Posterior vena cava (tissue), 2 donors: Measurements from ENCODE around the gene POLD2. TPM values are rescaled to one million over a fixed set of nuclear protein-coding genes. Genes with fewer than 3 reads are reported as not detected.
A peak's percentile ranks its signal among the peaks of the same experiment; 100 is the strongest.

Source experiments
- DNase-seq: peaks from one replicate; pipeline ENCODE4 v3.0.0-alpha.2; 2020; ENCODE audit warnings: low spot score
- intact Hi-C, 2 donors: fragments of 100-400 bp; cut with DNase I; formaldehyde crosslinking; loops; one replicate each; pipeline versions ENCODE4 v1.14.1 to v1.14.2; 2022 to 2023
- total RNA-seq, 2 donors: library from RNA; stranded (reverse); fragmentation: NEBNext Ultra II Directional; extraction: Animal tissue kit (Norgen Biotek cat#: 25700); gene quantifications; one replicate each; pipeline ENCODE4 v1.2.1, GENCODE V29; 2021
- donor health status: DM: yes; HTN: yes; CAD: no.
- donor health status: DM: yes; HTN: yes; CAD: no.

The POLD2 gene
- total RNA-seq, 2 donors from 2014 or later = 39.9 to 60.0 TPM

DNA sequence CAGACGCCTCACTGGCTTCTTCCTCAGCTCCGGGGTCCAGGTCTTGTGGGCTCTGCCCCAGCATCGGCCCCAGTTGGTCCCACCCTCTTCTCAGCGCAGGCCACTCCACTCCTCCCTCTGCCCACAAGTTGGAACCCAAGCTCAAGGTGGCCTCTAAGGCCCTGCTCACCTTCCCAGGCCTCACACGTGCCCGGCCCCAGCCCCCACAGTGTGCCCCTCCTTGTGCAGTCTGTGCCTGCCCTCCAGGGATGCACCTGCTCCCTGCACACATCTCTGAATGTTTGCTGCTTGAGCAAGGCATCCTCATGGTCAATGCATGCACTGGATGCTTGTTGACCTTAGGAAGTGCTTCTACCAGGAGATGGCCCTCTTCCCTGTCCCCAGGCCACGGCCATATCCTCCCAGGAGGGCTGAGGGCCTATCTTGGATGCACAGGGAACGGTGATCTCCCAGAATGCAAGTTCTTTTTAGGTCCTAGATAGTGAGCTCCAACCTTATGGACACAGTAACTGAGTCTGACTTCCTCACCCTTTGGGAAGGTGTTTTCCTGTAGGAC, 26.9 kb downstream of the POLD2 start:
- no peak for DNase-seq
- intact Hi-C loops = no loop called here

GRCh38 chr7:44095781-44096180, 27.6 kb downstream of the POLD2 start:
- DNase-seq = no peak
- intact Hi-C loops = no loop called here

GRCh38 chr7:44094883-44095592, 28.3 kb downstream of the POLD2 start:
- DNase-seq = no peak
- intact Hi-C loops = no loop called here

DNA sequence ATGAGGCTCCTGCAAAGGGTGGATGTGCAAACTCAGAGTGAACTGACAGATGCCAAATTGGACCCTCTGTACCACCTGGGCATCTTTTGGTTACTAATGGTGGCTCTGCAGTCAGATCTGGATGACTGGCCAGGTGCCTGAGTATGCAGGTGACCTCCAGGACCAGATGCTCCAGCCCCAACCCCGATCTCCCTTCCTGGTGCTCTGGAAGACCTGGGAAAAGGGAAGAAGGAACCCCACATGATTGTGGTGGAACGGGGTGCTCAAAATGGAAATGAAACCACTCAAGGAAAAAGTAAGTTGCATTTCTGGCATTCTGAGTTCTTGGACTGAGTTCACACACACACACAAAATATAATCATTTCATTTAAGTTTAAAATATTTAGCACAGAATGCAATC, 29.0 kb downstream of the POLD2 start:
- no peak for DNase-seq
- intact Hi-C loops = no loop called here

- DNase-seq = no peak
- intact Hi-C loops = no loop called here
These were observed 30.2 kb downstream of the POLD2 start for GRCh38 chr7:44093102-44093641.

- intact Hi-C loops = no loop called here
- DNase-seq = peak; percentile 94
These were observed 35.2 kb downstream of the POLD2 start for GRCh38 chr7:44087911-44088838.

GRCh38 chr7:44086627-44087026, 36.7 kb downstream of the POLD2 start:
- intact Hi-C loops = no loop called here
- no peak for DNase-seq

DNA sequence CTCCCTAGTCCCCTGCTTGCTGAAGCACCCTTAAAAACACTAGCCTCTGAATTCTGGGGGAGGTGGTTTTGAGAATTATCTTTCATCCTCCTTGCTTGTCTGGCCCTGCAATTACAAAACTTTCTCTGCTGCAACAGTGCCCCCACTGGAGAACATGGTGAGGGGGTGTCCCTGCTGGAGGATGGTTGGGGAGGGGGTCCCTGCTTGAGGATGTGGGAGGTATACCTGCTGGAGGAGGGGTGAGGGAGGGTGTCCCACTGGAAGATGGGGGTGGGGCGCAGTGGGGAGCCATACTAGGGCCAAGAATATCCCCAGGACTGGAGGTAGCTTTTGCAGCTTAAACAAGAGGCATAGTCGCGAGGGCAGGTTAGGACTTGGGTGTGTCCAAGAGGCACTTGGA, 37.8 kb downstream of the POLD2 start:
- no peak for DNase-seq
- intact Hi-C loops = no loop called here

GRCh38 chr7:44084701-44085100, 38.6 kb downstream of the POLD2 start:
- intact Hi-C loops = no loop called here
- DNase-seq = no peak

DNA sequence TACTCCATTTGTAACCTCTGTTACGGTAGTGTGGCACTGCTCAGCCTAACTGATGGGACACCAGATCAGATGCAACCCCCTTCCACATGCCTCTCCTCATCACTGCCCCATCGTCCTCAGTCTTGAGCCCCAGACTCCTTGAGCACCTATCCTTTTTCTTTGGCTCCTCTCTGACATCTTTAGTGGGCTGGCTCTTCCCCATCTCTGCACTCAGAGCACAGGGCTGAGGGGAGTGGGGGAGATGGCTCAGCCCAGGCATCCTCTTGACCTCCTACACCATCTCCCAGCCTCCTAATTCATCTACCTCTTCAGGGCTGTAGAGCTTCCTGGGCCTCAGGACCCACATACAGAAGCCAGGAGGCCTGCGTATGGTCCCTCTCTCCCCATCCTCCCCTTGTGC, 39.6 kb downstream of the POLD2 start:
- DNase-seq = no peak
- intact Hi-C loops = no loop called here

DNA sequence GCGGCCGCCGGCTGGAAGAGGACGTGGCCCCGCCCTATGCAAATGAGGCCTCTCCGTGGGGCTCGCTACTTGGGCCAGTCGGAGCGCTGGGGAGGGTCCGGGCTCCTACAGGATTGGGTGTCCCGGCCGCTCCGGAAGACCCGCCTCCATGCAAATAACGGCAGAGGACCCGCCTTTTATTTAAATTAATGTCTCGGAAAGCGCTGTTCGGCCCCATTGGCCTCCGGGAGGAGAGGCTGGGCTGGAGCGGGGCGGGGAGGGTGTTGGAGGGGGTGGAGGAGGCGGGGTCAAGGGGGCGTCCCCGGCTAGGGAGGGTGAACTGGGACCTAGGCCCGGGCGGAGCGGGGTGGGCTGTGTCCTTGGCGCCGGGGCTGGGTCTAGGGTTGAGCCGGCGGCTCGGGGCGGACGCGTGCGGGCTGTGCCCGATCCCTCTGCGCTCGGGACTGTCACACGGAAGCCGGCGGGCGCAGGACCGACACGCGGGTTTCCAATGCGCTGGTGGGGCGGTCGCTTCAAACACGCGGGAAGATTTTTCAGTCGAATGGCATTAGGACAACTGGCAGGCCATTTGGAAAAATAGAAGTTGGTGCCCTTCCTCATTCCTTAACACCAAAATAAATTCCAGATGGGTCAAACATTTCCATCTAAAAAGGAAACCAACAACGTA, 40.7 kb downstream of the POLD2 start:
- intact Hi-C loops = no loop called here
- peak; percentile 100 for DNase-seq

DNA sequence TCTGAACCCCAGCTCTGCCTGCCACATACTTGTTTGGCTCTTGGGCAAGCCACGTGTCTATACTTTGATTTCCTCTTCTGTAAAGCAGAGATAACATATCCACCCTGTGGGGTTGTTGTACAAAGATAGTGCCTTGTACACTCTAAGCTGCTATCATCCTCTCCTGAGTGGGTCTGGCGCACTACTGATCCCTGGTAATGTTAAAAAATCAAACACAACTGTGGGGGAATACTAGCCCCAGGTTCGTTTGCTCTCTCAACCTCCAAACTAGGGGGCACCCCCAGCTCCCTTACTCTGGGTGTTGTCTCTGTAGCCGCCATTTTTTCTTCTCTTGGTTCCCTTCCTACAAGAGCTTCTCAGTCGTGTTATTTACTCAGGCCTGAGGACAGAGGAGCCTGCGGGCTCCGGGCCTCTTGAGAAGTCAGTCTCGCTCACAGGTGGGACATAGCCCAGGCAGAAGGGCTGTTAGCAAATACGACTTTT, 42.0 kb downstream of the POLD2 start:
- DNase-seq = no peak
- intact Hi-C loops = no loop called here

- DNase-seq = no peak
- intact Hi-C loops = no loop called here
These were observed 42.6 kb downstream of the POLD2 start for GRCh38 chr7:44080686-44081265.

DNA sequence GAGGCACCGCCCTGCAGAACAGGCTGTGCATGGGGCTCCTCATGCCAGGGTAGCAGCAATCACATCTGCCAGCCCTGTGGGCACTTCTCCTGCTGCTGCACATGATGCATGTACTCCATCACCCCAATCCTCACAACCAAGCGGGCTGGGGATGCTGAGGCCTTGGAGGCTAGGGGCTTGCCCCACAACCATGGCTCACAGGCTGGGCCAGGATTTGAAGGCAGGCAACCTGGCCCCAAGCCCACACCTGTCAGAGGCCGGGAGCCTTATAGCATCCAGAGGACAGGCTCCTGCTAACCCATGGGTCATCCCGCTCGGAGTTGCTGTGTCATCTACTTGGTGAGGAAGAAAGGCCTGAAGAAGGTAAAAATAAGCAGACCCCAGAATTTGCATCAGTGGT, 43.2 kb downstream of the POLD2 start:
- intact Hi-C loops = no loop called here

GRCh38 chr7:44079331-44080021, 43.9 kb downstream of the POLD2 start:
- intact Hi-C loops = loop anchor here (5.0 kb wide), 2 partner anchors 33 to 113 kb away; no protein-coding TSS in a partner anchor
- peak; percentile 77 for DNase-seq

More for the DNA sequence above, 43.2 kb downstream of the POLD2 start:
- peak; percentile 35 for DNase-seq

- peak; percentile 41 for DNase-seq
These were observed 44.8 kb downstream of the POLD2 start for GRCh38 chr7:44078521-44078920.

DNA sequence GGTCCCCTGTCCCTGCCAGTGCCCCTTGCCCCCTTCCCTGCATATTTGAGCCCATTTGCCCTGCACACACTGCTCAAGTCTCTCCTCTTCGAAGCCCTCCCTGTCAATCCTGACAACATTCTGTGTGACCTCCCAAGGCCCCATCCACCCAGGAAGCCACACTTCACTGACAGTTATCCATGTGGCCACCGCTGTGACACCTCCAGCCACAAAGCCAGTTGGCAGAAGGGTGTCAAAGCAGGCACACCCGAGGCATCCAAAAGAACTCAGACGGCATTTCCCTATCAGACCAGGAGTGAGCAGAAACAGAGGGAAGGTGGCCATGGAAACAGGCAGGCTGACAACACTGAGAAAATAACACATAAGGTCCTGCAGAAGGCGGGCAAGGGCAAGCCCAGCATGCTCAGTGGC, 45.7 kb downstream of the POLD2 start:
- intact Hi-C loops = loop anchor here (5.0 kb wide), 2 partner anchors 35 to 115 kb away; no protein-coding TSS in a partner anchor
- DNase-seq = peak; percentile 61

More at GRCh38 chr7:44078521-44078920, 44.8 kb downstream of the POLD2 start:
- intact Hi-C loops = loop anchor here (5.0 kb wide), 2 partner anchors 34 to 114 kb away; no protein-coding TSS in a partner anchor

DNA sequence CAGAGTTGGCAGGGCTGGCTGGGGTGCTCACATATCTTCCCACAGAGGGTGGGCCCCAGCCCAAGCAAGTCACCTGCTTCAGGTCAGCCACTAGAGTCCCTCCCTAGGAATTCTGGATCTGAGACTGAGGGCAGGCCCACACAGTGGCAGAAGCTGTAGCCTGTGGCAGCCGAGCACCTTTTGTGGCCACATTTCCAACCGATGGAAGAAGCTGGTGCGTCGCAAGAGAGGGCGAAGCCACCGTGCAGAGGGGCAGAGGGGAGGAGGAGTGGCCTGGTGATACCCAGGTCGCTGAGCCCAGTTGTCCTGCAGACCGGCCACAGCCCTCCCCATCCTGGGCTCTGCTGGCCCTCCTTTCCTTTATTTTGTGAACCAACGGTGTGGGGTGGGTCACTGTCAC, 46.3 kb downstream of the POLD2 start:
- intact Hi-C loops = loop anchor here (5.0 kb wide), 2 partner anchors 35 to 115 kb away; no protein-coding TSS in a partner anchor
- DNase-seq = peak; percentile 47
